Right ventricle myocardium superior (tissue), 1 donor: ENCODE data around the gene FXYD1. TPM values are rescaled to one million over a fixed set of nuclear protein-coding genes. Genes with fewer than 3 reads are reported as not detected.

ENCODE experiments used
- ATAC-seq: fragments of 200-7000 bp; cut with Tn5 transposase; one replicate; pipeline ENCODE4 v1.9.1; 2020; ENCODE audit warnings: mild to moderate bottlenecking; ENCODE audit not compliant: poor library complexity
- DNase-seq: peaks from one replicate; pipeline ENCODE4 v3.0.0-alpha.2; 2020
- intact Hi-C: fragments of 100-400 bp; cut with DNase I; formaldehyde crosslinking; loops from one replicate; pipeline ENCODE4 v1.11.2; 2022
- total RNA-seq: library from RNA; stranded (reverse); fragmentation: NEBNext Ultra II Directional; extraction: Animal tissue kit (Norgen Biotek cat#: 25700); gene quantifications from one replicate; pipeline ENCODE4 v1.2.1, GENCODE V29; 2021
- donor health status: DM: no; HTN: yes; CAD: no; lungs with severe emphysema.

FXYD1 gene
- total RNA-seq, 1 donor from 2014 or later = 580 TPM

- intact Hi-C loops = no loop called here
- DNase-seq (no peak), ATAC-seq (no peak)
Observed at GRCh38 chr19:35105411-35106290, 33.0 kb upstream of the FXYD1 start.

GRCh38 chr19:35106291-35106583, 32.4 kb upstream of the FXYD1 start:
- intact Hi-C loops = no loop called here
- ATAC-seq (no peak), DNase-seq (no peak)

GRCh38 chr19:35106898-35107541, 31.6 kb upstream of the FXYD1 start:
- intact Hi-C loops = no loop called here
- DNase-seq (no peak), ATAC-seq (no peak)

- DNase-seq (no peak), ATAC-seq (peak; percentile 51)
- intact Hi-C loops = no loop called here
Observed at GRCh38 chr19:35107545-35107944, 31.1 kb upstream of the FXYD1 start.

GRCh38 chr19:35108730-35109129, 29.9 kb upstream of the FXYD1 start:
- no peak for ATAC-seq
- intact Hi-C loops = no loop called here
- no peak for DNase-seq

- intact Hi-C loops = no loop called here
- ATAC-seq (no peak), DNase-seq (no peak)
Observed at GRCh38 chr19:35109395-35110112, 29.1 kb upstream of the FXYD1 start.

- intact Hi-C loops = no loop called here
Observed at GRCh38 chr19:35110974-35111373, 27.6 kb upstream of the FXYD1 start.

GRCh38 chr19:35112995-35113688, 25.5 kb upstream of the FXYD1 start:
- DNase-seq (no peak), ATAC-seq (no peak)
- intact Hi-C loops = no loop called here

More at GRCh38 chr19:35110974-35111373, 27.6 kb upstream of the FXYD1 start:
- no peak for ATAC-seq
- no peak for DNase-seq

- ATAC-seq (peak; percentile 87), DNase-seq (peak; percentile 86)
- intact Hi-C loops = loop anchor here (1.0 kb wide), 1 partner anchor 21 kb away; the partner anchor contains the start of gene LGI4
Observed at GRCh38 chr19:35114353-35115176, 24.1 kb upstream of the FXYD1 start.

GRCh38 chr19:35115177-35115951, 23.3 kb upstream of the FXYD1 start, which contains the start of gene FXYD3:
TSS of gene FXYD3 (plus strand) at chr19:35115823. CDS start at chr19:35119377, 3,554 bp downstream.
- intact Hi-C loops = no loop called here
- DNase-seq (no peak), ATAC-seq (peak; percentile 14)

- intact Hi-C loops = no loop called here
- DNase-seq (no peak), ATAC-seq (no peak)
Observed at GRCh38 chr19:35116072-35116801, 22.4 kb upstream of the FXYD1 start.

- no peak for ATAC-seq
- intact Hi-C loops = no loop called here
- DNase-seq = no peak
Observed at GRCh38 chr19:35117116-35117515, 21.5 kb upstream of the FXYD1 start.

GRCh38 chr19:35117799-35118198, 20.8 kb upstream of the FXYD1 start:
- ATAC-seq = no peak
- intact Hi-C loops = no loop called here
- DNase-seq = no peak

GRCh38 chr19:35118268-35119020, 20.2 kb upstream of the FXYD1 start:
- ATAC-seq (peak; percentile 33), DNase-seq (no peak)
- intact Hi-C loops = no loop called here

- no peak for ATAC-seq
- intact Hi-C loops = no loop called here
- DNase-seq = no peak
Observed at GRCh38 chr19:35119091-35119490, 19.5 kb upstream of the FXYD1 start.

GRCh38 chr19:35119578-35120155, 19.0 kb upstream of the FXYD1 start:
- intact Hi-C loops = no loop called here
- ATAC-seq (no peak), DNase-seq (no peak)
